NCI-H2227 (cell line): ENCODE results near the gene CHRM2.

ENCODE experiments used
- DNase-seq: peaks from one replicate; lab custom pipeline; 2025; ENCODE audit not compliant: unreplicated experiment; lab: John Stamatoyannopoulos, UW

Gene CHRM2

DNA sequence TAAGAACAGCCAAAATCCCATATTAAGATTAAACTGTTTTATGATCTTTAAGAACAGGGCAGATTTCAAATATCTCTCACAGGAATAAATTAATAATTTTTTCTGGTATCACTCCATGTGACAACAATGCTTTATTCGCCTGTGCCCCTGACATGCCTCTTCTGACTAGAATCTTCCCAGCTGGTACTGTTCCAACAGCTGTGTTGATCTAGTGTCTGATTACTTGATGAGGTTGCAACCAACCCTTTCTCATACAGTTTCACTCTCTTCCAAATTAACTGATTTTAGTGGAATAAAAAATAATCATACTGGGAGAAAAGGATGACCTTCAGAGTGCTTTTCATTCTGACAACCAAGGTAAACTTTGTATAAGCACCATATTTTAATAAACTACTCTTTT lies 151.9 kb downstream of the CHRM2 start:
- DNase-seq: no peak

DNA sequence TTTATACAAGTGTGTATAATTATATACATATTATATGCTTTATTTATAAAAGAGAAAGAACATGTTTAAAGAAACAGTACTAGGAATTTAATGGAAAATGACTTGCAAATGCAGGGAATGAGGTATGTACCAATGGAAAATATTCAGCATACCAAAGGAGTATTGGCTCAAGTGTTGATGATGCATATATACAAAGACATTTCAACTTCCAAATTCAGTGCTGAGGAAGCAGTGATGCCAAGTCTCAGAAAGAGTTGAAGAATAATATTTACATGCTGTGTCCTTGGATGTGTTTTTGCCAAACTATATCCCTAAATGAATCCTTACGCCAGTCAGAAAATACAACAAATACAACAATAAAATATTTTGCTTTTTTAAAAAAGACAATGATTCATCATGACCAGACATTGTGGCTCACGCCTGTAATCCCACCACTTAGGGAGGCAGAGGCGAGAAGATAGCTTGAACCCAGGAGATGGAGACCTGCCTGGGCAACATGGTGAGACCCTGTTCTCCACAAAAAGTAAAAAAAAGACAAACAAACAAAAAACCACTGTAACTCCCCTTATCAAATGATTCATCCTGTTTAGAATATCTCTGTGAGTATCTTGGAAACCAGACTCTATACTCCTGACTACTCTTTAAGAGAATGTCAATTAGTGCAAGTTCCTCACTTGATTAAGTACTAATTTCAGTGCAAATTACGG lies 157.2 kb downstream of the CHRM2 start:
- no peak for DNase-seq

DNA sequence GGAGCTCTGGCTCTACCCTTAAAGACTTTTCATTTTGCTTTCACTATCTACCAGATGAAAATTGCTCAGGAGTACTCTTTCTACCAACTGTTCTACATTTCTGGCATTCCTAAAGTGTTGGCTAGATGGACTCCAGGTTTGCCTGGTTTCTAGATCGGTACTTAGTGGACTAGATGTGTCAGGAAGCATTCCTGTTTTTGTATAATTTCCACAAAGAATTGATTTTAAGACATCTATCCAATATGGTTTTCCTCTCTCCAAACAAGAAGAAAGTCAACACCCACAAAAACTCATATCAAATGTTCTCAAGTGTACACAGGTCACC lies 157.7 kb downstream of the CHRM2 start:
- no peak for DNase-seq

DNA sequence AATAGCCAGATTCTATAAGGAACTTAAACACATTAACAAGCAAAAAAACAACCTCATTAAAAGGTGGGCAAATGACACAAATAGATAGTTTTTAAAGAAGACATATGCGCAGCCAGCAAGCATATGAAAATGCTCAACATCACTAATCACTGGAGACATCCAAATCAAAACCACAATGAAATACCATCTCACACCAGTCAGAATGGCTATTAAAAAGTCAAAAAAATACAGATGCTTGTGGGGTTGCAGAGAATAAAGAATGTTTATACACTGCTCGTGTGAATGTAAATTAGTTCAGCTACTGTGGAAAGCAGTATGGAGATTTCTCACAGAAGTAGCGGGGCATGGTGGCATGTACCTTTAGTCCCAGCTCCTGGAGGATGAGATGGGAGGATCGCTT lies 164.0 kb downstream of the CHRM2 start:
- no peak for DNase-seq

DNA sequence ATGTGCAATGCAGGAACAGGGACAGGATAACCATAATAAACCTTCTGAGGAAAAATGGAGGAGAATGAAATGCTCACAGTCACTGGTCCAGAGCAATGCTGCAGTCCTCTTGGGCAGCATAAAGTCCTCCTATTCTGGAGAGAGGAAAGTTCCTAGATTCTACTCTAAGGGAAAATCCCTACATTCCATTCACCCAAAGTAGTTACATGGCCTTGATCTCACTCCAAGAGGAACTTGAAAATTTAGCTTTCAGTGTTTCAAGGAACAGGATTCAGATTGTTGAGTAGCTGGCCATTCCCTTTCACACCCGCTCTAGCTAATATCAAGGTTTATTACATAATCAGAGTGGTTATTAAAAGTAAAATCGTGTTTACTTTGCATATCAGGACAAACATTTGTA lies 168.3 kb downstream of the CHRM2 start:
- DNase-seq: no peak

DNA sequence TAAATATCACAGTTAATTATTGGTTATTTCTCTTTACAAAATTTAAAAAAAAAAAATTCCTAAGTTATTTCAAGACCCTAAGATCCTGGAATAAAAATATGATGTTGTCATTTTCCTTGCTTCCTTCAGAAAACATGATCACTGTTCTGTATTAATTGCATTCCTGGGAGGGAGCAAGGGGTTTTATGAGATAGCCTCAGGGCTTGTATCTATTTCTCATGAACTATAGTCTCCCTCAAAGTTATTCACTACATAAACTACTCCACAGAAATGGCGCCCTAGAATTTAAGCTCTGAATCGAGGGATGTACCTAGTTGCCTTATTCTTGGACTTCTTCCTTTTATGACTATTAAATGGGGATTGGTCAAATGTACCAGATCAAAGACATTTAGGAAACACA lies 170.3 kb downstream of the CHRM2 start:
- DNase-seq: no peak

DNA sequence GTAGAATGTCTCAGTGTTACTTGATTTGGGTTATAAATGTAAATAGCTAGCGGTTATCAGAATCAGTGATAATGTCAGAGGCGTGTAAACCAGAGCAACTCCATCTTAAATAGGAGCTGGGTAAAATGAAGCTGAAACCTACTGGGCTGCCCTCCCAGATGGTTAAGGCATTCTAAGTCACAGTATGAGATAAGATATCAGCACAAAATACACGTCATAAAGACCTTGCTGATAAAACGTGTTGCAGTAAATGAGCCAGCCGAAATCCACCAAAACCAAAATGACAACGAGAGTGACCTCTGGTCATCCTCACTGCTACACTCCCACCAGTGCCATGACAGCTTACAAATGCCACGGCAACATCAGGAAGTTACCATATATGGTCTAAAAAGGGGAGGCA lies 172.3 kb downstream of the CHRM2 start:
- DNase-seq: no peak

DNA sequence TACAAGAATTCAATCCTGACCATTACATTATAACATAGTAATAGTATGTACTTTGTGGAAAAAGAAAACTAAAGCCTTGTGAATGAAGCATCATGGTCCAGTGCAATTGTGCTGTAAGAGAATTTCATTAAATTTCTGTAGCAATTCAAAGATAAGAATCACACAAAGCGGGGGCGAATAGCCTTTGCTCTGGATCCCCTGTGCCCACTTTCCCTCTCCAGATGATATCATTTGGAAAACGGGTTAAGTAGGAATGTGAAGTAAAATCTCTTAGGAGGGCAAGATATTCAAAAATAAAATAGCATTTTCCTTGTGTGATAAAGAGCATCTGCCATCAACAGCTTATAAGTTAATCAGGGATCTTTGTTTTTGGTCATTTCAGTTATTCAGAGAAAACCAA lies 177.1 kb downstream of the CHRM2 start:
- no peak for DNase-seq

DNA sequence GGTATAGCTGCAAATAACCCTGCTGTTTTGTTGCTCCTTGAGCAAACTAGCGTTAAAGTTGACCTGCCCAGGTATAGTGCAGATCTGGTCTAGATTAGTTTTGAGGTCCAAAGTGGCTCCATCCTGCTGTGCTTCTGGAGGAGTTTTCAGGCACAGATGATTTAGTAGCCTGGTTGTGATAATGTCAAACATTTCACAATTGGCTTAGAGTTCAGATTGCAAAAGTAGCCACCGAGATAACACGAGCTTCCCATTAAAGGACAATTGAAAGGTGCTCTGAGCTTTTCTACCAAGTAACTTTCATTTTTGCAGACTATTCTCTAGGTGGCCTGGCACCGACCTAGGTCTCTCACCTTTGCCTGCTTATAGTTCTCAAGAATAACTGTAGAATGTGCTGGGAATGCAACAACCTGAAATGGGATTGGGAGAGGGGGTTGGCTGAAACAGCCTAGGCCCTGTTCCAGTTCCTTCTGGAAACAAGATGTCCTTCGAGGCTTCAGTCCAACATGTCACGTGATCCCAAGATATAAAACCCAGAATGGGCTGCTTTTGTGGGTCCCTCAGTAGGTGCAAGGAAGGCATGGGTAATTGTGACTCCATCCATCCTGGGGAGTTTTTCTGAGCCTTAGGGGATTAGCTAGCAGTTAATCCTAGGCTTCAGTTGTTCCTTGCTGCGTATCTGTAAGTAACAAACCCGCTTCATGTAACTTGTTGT lies 201.0 kb downstream of the CHRM2 start:
- DNase-seq: no peak
